GM21447 (cell line): Measurements from ENCODE around the gene RAB5B.
"Not testable (repeated sequence)": the region's sequence is repeated elsewhere in the genome, so short reads cannot be mapped to it uniquely, and the experiment has no call there.

Source experiments
- ATAC-seq: cut with Tn5 transposase; IDR thresholded peaks from one replicate; pipeline ENCODE4 v1.9.1; 2021; ENCODE audit not compliant: unreplicated experiment

Gene RAB5B

DNA sequence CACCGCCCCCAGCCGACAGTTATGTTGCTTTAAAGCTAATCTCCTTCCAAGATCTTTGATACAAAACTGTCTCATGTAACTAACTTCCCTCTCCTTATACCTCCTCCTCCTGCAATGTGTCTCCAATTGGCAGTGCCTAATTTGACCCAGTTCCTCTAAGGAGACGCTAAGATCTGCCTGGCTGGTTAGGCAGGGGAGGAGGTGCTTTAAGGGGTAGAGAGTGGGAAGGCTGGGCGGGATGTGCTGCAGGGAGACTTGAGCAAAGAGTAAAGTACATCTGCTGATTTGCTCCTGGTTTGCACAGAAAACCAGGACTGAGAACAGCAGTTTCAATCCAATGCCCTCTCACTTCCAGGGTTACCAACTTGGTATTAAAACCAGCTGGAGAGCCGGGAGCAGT is 39.6 kb downstream of the RAB5B start:
- no peak for ATAC-seq

DNA sequence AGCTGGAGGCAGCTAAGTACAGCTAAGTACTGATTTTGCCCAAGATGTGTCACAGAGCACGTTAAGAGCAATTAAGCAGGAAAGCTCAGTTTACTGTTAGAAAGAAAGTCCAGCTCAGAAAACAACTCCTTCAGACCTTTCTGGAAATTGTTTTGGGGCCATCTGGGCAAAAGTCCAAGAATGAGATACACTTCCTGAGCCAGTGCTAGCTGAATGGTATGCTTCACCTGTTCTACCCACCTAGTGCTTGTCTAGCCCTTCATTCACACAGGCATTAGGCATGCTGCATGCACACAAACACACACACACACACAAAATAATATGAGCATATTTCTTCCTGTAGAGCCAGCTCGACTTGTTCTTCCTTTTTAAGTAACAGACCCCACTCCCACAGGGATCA is 40.3 kb downstream of the RAB5B start:
- ATAC-seq = no peak

DNA sequence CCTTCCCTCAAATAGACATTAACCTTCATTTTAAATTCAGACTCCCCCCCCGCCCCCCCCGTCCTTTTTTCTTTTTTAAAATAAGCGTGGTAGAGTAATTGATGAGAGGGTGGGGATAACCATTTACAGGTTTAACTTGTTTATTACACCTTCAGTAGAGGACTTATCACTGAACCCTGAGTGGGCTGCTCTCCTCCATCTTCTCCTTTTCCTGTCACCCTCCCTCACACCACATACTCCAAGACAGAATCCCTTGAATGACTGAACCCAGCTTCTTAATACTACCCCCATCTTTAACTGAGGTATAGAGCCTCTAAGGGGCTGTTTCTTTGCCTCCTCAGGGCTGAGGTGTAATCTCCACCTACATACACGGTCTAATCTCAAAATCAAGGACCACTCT is 43.3 kb downstream of the RAB5B start:
- no peak for ATAC-seq

- ATAC-seq = no peak
Measured at GRCh38 chr12:56018356-56018755, 44.5 kb downstream of the RAB5B start.

- no peak for ATAC-seq
Measured at GRCh38 chr12:56020423-56021184, 46.7 kb downstream of the RAB5B start, which contains the start of gene IKZF4. TSS of gene IKZF4 (plus strand) at chr12:56021043. CDS start at chr12:56021494, 451 bp downstream.

DNA sequence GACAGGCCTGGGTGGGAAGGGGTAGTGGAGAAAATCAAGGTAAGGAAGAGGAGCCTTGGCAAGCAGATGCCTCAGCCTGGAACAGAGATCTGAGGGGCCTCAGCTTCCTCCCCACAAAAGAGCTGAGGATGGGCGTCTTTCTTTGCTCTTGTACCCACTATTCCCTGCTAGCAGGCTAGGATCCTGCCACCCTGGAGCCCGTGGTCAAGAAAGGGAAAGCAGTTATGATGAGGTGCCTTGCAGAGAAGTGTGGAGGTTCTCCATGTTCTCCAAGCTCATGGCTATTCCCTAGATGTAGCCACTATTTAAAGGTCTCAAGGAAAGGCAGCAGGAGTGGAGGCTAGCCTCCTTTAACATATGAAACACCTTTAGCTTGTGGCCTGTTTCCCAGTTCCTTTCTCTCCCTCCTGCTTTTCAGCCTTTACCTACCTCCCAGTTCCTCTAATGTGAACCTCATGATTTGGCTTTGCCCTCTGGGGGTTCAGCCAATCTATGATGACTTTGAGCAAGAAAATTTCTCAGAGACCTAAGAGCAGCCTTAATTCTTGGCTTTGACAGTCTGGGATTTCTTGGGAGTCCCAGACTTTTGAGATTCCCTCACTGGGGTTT is 48.1 kb downstream of the RAB5B start:
- no peak for ATAC-seq

- ATAC-seq = no peak
Measured at GRCh38 chr12:56028511-56029165, 54.8 kb downstream of the RAB5B start.

GRCh38 chr12:56029166-56029519 is 55.3 kb downstream of the RAB5B start:
- ATAC-seq = no peak

DNA sequence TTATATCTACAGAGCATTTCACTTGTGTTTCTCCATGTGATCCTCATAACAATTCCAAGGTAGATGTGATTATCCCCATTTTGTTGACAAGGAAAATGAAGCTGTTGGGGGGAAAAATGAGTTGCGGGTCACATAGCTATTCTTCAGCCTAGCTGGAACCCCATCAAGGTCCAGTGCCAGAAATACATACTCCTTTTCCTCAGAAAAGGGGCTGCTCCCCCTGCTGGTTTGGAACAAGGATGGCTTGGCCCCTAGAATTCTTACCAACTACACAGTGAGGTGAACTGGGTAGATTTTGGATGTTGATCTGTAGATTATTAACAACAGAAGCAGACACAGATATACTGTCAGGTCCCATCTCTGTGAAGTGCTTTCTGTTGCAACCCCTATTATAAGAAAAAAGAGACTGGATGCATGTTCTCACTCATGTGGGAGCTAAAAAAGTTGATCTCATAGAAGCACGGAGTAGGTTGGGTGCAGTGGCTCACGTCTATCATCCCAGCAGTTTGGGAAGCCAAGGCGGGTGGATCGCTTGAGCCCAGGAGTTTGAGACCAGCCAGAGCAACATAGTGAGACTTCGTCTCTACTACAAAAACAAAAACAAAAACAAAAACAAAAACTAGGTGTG is 55.9 kb downstream of the RAB5B start:
- ATAC-seq = no peak

GRCh38 chr12:56031987-56032386 is 58.1 kb downstream of the RAB5B start:
- ATAC-seq = no peak

DNA sequence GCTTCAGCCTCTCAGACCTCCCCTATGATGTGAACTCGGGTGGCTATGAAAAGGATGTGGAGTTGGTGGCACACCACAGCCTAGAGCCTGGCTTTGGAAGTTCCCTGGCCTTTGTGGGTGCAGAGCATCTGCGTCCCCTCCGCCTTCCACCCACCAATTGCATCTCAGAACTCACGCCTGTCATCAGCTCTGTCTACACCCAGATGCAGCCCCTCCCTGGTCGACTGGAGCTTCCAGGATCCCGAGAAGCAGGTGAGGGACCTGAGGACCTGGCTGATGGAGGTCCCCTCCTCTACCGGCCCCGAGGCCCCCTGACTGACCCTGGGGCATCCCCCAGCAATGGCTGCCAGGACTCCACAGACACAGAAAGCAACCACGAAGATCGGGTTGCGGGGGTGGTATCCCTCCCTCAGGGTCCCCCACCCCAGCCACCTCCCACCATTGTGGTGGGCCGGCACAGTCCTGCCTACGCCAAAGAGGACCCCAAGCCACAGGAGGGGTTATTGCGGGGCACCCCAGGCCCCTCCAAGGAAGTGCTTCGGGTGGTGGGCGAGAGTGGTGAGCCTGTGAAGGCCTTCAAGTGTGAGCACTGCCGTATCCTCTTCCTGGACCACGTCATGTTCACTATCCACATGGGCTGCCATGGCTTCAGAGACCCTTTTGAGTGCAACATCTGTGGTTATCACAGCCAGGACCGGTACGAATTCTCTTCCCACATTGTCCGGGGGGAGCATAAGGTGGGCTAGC is 60.9 kb downstream of the RAB5B start:
- ATAC-seq = no peak

DNA sequence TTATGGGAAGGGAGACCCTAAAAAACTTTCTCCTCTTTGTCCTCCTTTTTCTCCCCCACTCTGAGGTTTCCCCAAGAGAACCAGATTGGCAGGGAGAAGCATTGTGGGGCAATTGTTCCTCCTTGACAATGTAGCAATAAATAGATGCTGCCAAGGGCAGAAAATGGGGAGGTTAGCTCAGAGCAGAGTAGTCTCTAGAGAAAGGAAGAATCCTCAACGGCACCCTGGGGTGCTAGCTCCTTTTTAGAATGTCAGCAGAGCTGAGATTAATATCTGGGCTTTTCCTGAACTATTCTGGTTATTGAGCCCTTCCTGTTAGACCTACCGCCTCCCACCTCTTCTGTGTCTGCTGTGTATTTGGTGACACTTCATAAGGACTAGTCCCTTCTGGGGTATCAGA is 63.3 kb downstream of the RAB5B start:
- ATAC-seq = no peak

GRCh38 chr12:56038022-56038655 is 64.3 kb downstream of the RAB5B start:
- ATAC-seq = no peak

GRCh38 chr12:56040151-56040550 is 66.3 kb downstream of the RAB5B start:
- ATAC-seq = no peak

GRCh38 chr12:56040963-56041551 is 67.2 kb downstream of the RAB5B start:
- ATAC-seq = no peak

DNA sequence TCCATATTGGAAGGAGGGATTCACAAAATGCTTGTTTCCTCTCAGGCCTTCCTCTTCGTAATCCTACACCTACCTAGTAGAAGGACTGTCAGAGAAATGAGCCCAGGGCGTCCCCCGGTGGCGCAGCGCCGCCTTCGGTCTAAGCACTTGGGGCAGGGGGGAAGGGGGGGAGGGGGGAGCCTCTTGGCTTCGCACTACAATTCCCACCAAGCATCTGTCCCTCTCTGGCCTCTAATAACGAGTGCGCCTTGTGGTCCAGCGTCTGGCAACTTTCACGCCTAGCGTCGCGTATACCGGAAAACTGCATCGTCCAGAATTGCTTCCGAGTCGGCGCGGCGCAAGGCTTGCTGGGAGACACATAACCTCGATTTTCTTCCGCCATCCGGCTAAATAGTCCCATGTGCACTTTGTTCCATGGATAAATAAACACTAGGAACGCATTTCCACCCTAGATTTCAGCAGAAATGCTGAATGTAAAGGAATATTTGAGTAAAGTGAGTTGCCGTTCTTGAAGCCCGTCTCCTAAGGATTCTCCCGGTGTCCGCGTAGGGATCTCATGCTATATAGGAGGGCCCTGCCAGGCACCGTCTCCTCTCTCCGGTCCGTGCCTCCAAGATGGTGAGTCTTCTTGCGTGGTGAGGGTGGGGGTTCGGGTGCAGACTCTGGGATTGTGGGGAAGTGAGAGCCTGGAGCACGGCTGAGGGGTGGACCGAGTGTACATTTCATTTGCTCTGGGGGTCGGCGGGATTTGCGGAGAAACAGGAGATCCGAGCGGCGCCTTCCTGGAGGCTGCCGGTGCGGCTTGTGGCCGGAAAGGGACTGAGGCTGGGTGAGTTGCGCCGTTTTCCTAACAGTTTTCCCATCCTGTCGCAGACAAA is 67.9 kb downstream of the RAB5B start, which contains the start of gene RPS26:
Gene RPS26 (plus strand): TSS at position 367 of the 878 bp plus-strand sequence. CDS start 249 bp downstream, at position 616.
- peak; percentile 93 for ATAC-seq

GRCh38 chr12:56042430-56042813 is 68.5 kb downstream of the RAB5B start:
- not testable (repeated sequence) for ATAC-seq

DNA sequence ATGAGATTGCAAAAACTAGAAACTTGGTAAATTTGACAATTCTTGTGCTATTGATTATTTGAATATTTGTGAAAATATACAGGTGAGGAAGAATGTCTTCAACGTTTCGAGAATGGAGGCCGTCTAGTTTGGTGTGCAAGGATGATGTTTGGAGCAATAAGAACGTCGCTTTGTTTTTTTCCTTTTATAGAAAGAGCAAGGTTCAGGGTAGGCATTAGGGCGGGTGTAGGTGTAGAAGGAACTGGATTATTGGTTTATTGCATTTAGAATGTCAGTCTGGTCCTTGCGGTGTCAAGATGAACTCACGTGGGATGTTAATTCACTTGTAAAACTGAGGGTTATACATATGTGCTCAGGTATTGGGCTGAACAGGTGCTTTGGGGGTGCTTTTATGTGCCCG is 69.0 kb downstream of the RAB5B start:
- ATAC-seq = no peak
